ENCODE results near the gene ARHGEF10L. TPM values are rescaled to one million over a fixed set of nuclear protein-coding genes. Genes with fewer than 3 reads are reported as not detected.

Gene ARHGEF10L
- total RNA-seq, 2 donors from 2014 or later = 81.4 to 93.1 TPM

DNA sequence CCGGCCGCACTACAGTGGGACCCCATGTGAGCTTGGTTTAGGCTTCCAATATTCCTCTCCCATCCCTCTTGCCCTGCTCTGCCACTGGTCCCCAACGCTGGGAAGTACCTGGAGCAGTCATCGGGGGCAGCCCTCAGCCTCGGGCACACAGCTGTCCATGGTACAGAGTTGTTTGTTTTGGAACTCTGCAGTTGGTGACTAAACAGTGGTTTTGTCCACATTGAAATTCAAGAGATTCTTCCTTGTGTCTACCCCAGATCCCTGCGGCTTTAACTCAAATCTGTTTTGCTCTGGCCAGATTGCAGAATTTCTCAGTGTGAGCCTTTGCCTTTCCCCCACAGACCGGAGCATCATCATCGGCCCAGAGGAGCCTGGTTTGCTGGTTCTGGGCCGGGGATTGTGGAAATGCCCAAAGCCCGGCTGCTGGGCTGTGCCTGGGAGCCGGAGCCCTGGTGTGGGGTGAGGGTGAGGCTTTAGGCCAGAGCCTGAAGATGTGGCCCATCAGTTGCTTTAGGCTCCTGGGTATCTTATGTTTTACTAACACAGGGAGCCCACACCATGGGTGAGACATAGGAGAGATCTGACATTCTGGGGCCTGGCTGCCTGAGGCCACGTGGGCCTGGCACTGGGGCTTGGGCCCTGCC lies 93.2 kb downstream of the ARHGEF10L start:
- TF ChIP-seq POLR2A (IDR thresholded peaks at IDR 0.05) = no peak
- TF ChIP-seq, protein P1, sequence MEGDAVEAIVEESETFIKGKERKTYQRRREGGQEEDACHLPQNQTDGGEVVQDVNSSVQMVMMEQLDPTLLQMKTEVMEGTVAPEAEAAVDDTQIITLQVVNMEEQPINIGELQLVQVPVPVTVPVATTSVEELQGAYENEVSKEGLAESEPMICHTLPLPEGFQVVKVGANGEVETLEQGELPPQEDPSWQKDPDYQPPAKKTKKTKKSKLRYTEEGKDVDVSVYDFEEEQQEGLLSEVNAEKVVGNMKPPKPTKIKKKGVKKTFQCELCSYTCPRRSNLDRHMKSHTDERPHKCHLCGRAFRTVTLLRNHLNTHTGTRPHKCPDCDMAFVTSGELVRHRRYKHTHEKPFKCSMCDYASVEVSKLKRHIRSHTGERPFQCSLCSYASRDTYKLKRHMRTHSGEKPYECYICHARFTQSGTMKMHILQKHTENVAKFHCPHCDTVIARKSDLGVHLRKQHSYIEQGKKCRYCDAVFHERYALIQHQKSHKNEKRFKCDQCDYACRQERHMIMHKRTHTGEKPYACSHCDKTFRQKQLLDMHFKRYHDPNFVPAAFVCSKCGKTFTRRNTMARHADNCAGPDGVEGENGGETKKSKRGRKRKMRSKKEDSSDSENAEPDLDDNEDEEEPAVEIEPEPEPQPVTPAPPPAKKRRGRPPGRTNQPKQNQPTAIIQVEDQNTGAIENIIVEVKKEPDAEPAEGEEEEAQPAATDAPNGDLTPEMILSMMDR (IDR thresholded peaks at IDR 0.05) = no peak
- Histone ChIP-seq H3K27me3 (no peaks in the 10 kb centered on the region), H3K4me1 (no peaks in the 10 kb centered on the region), H3K9me3 (no peaks in the 10 kb centered on the region), H3K27ac (no peak overlapping the region), H3K4me3 (no peak overlapping the region), H3K36me3 (replicated peaks in 1 of 2; ENCODE audit: insufficient read depth in 1 of 2, low read depth in 2 of 2) (peaks cover under 1 to 49% of the 10 kb centered on the region in 2 donors)
- ATAC-seq (no peak), DNase-seq (no peak)
- intact Hi-C loops (cut with DNase I) = no loop called here
- WGBS, 2 donors = 76 to 82% methylated on average over 11 to 12 of the region's 12 CpGs

DNA sequence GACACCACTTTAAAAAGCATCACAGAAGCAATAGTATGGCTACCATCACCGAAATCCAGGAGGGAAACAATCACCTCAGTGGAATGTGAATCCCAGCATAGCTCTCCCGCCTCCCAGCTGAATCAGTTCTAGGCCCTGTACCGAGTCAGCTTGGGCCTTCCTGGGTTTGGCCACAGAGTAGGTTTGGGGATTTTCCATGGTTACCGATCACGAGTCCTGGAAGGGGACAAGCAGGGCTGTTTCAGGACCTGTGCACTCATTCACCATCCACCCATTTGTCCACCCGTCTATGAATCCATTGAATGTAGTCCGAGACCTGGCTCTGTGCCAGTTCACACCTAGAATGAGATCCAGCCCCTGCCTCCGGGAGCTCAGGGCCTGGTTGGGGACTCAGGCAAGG lies 94.2 kb downstream of the ARHGEF10L start:
- Histone ChIP-seq H3K9me3 (no peaks in the 10 kb centered on the region), H3K27ac (no peak overlapping the region), H3K36me3 (replicated peaks in 1 of 2; ENCODE audit: insufficient read depth in 1 of 2, low read depth in 2 of 2) (peaks cover 5 to 53% of the 10 kb centered on the region in 2 donors), H3K4me1 (no peaks in the 10 kb centered on the region), H3K4me3 (no peak overlapping the region), H3K27me3 (no peaks in the 10 kb centered on the region)
- DNase-seq (peak in 1 of 4 donors; percentile 28), ATAC-seq (no peak)
- TF ChIP-seq, protein P1 (IDR thresholded peaks at IDR 0.05) = no peak
- no peak for TF ChIP-seq POLR2A (IDR thresholded peaks at IDR 0.05)
- 70 to 84% methylated on average over 6 to 8 of the region's 8 CpGs for WGBS, 2 donors
- intact Hi-C loops (cut with DNase I) = no loop called here

DNA sequence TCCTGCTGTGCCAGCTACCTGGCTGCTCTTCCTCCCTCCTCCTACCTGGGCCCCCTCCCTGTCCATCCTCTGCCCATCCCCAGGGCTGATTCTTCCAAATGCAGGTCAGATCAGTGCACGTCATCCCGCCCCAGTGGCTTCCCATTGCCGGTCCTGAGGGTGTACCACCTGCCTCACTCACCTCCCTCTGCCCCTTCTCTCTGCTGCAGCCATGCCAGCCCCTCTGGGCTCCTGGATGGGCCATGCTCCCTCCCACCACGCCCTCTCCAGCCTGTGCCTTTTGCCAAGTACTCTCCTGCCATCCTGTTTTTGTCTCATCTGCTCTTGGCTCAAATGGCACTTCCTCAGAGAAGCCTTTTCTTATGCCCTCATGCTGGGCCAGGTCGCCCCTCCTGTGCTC lies 95.8 kb downstream of the ARHGEF10L start:
- no peak for DNase-seq
- Histone ChIP-seq H3K9me3 (no peaks in the 10 kb centered on the region), H3K27ac (peak overlapping the region in 1 of 4 donors; percentile 55), H3K36me3 (replicated peaks in 1 of 2; ENCODE audit: insufficient read depth in 1 of 2, low read depth in 2 of 2) (peaks cover 19 to 62% of the 10 kb centered on the region in 2 donors), H3K4me3 (no peak overlapping the region), H3K4me1 (no peaks in the 10 kb centered on the region), H3K27me3 (no peaks in the 10 kb centered on the region)
- no peak for ATAC-seq
- no peak for TF ChIP-seq POLR2A (IDR thresholded peaks at IDR 0.05)
- TF ChIP-seq, protein P1 (IDR thresholded peaks at IDR 0.05) = no peak
- 83 to 89% methylated on average over 5 of the region's 5 CpGs for WGBS, 2 donors
- intact Hi-C loops (cut with DNase I) = no loop called here

DNA sequence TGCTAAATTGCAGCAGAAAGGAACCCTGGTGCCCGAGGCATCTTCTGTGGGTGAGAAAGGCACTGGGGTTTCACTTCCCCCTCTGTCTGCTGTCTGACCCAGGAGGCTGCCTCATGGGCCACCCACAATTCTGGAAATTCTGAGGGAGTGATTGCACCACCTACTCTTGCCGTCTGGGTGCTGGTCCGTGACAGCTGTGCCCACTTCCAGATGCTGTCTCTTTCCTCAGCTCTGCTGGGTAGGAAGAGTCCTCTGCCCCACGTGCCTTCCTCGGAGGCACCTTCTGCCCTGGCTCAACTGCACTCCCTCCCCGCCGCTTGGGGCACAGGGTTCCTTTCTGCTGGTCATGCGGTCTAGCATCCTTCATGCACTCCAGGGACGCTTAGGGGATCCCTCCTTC lies 96.3 kb downstream of the ARHGEF10L start:
- no peak for ATAC-seq
- no peak overlapping the region for H3K27ac ChIP-seq

More for the DNA sequence above, 96.3 kb downstream of the ARHGEF10L start:
- H3K4me3 ChIP-seq = no peak overlapping the region
- H3K27me3 ChIP-seq = no peaks in the 10 kb centered on the region
- H3K36me3 ChIP-seq (replicated peaks in 1 of 2; ENCODE audit: insufficient read depth in 1 of 2, low read depth in 2 of 2) = peaks cover 23 to 63% of the 10 kb centered on the region in 2 donors
- intact Hi-C loops (cut with DNase I) = no loop called here
- DNase-seq = peak in 1 of 4 donors; percentile 73
- H3K4me1 ChIP-seq = no peaks in the 10 kb centered on the region
- no peak for TF ChIP-seq POLR2A (IDR thresholded peaks at IDR 0.05)
- TF ChIP-seq, protein P1 (IDR thresholded peaks at IDR 0.05) = no peak
- H3K9me3 ChIP-seq = no peaks in the 10 kb centered on the region
- 77 to 92% methylated on average over 9 of the region's 9 CpGs for WGBS, 2 donors
